A673 (cell line): Measurements from ENCODE around the gene NCBP1.

Experiments used
- EZH2 ChIP-seq: fragments of 200-600 bp; sonication (generic); IDR thresholded peaks from 2 replicates; pipeline ENCODE4 v1.6.1; 2017; ENCODE audit warnings: borderline replicate concordance, low read depth, mild to moderate bottlenecking, mixed read lengths, antibody characterized with exemption, low read length; ENCODE audit not compliant: poor library complexity, severe bottlenecking
- TF ChIP-seq, protein P1 (sequence below): fragments of 300-800, 200-600 bp; sonication (generic); conservative IDR thresholded peaks from 2 replicates; pipeline ENCODE4 v1.5.1; 2017; ENCODE audit warnings: low read depth, mild to moderate bottlenecking, antibody characterized with exemption, low read length, moderate library complexity, mixed read lengths

DNA sequence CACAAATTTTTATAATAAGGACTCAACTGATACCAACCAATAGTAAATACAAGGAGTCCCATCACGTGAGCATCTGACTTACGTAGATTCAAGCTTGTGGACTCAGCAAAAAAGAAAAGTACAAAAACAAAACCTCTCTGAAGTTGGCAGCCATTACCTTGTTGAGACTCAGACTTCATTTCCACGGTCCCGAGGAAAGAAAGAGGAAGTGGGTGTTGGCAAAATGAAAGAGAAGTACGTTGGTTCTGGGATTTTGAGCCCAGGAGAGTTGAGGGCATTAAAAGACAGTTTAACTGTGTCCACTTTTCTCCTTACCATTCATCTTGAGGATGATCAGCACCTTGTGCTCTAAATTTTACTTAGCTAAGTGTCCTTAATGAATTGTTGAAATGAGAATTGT, 26.7 kb downstream of the NCBP1 start:
- TF ChIP-seq, protein P1, sequence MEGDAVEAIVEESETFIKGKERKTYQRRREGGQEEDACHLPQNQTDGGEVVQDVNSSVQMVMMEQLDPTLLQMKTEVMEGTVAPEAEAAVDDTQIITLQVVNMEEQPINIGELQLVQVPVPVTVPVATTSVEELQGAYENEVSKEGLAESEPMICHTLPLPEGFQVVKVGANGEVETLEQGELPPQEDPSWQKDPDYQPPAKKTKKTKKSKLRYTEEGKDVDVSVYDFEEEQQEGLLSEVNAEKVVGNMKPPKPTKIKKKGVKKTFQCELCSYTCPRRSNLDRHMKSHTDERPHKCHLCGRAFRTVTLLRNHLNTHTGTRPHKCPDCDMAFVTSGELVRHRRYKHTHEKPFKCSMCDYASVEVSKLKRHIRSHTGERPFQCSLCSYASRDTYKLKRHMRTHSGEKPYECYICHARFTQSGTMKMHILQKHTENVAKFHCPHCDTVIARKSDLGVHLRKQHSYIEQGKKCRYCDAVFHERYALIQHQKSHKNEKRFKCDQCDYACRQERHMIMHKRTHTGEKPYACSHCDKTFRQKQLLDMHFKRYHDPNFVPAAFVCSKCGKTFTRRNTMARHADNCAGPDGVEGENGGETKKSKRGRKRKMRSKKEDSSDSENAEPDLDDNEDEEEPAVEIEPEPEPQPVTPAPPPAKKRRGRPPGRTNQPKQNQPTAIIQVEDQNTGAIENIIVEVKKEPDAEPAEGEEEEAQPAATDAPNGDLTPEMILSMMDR, result no peak
- no peak for TF ChIP-seq EZH2
